ENCODE results near the gene UNG. TPM values are rescaled to one million over a fixed set of nuclear protein-coding genes. Genes with fewer than 3 reads are reported as not detected.

UNG gene
- polyA plus RNA-seq, 1 of the 3 experiments (the other 2 are of a cell fraction) = 33.2 TPM

DNA sequence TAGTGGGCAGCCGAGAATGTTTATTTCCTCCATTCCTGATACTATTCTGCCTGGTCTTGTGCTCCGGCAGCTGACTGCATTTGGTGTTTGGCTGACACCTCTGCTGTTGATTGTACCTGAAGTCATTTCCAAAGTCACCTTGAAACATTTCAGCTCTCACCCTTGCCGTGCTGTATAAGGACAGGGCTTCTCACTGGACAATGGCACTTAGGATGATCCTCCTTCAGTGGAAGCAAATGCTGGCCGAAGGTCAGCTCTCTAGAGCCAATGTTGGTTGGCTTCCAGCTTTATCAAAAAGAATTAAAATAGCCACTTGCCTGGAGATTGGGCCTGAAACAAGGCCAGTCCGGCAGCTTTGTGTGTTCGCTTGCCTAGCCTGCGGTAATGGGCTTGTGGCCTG, 63.0 kb downstream of the UNG start (continued):
- TF ChIP-seq, protein P1, sequence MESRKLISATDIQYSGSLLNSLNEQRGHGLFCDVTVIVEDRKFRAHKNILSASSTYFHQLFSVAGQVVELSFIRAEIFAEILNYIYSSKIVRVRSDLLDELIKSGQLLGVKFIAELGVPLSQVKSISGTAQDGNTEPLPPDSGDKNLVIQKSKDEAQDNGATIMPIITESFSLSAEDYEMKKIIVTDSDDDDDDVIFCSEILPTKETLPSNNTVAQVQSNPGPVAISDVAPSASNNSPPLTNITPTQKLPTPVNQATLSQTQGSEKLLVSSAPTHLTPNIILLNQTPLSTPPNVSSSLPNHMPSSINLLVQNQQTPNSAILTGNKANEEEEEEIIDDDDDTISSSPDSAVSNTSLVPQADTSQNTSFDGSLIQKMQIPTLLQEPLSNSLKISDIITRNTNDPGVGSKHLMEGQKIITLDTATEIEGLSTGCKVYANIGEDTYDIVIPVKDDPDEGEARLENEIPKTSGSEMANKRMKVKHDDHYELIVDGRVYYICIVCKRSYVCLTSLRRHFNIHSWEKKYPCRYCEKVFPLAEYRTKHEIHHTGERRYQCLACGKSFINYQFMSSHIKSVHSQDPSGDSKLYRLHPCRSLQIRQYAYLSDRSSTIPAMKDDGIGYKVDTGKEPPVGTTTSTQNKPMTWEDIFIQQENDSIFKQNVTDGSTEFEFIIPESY (IDR thresholded peaks at IDR 0.05; ENCODE audit: borderline replicate concordance, low read depth) = no peak
- TF ChIP-seq FOXM1 (IDR thresholded peaks at IDR 0.05; ENCODE audit: low read depth) (no peak), RXRA (IDR thresholded peaks at IDR 0.05; ENCODE audit: borderline replicate concordance, low read depth) (no peak)

Small RNAs within 50 kb of the gene (small RNA-seq; reads per million reads assigned to genes)
- 0 to 2.5 (median 0.86) reads per million in 7 experiments for gene RNA5SP372

Other genes with a start within 250 kb of the UNG start
- gene SSH1, start 240.0 kb upstream of the UNG start, polyA plus RNA-seq (2012; rRNA removed) = 16.4 and 19.6 TPM in 2 replicates
- not detected in 2 replicates for gene DAO, start 217.5 kb upstream of the UNG start, polyA plus RNA-seq (2012; rRNA removed)
- gene SVOP, start 76.5 kb upstream of the UNG start, polyA plus RNA-seq (2012; rRNA removed) = 0.07 and 0.08 TPM in 2 replicates
- 10.9 and 11.8 TPM in 2 replicates for gene USP30, start 45.0 kb upstream of the UNG start, polyA plus RNA-seq (2012; rRNA removed)
- gene ALKBH2, start 4.1 kb upstream of the UNG start, polyA plus RNA-seq (2012; rRNA removed) = 47.3 and 53.7 TPM in 2 replicates
- gene ACACB, start 19.0 kb downstream of the UNG start, polyA plus RNA-seq (2012; rRNA removed) = 4.5 and 6.1 TPM in 2 replicates
- gene FOXN4, start 211.7 kb downstream of the UNG start, polyA plus RNA-seq (2012; rRNA removed) = 0.03 and 0.10 TPM in 2 replicates

Data from SK-N-SH (cell line).